NK-92 (cell line): ENCODE measurements around the gene ZNF835.
"Not testable (repeated sequence)": the region's sequence is repeated elsewhere in the genome, so short reads cannot be mapped to it uniquely, and the experiment has no call there.

ENCODE experiments used
- DNase-seq: peaks from one replicate; lab custom pipeline; 2025; ENCODE audit not compliant: unreplicated experiment; lab: John Stamatoyannopoulos, UW

ZNF835 gene

GRCh38 chr19:56671613-56671994 lies at the start of gene ZNF835:
Gene ZNF835, minus strand, starts transcription at chr19:56671757. Its CDS starts 6,559 bp downstream, at chr19:56665198.
- DNase-seq = no peak

- DNase-seq = no peak
These were observed 48.7 kb upstream of the ZNF835 start for GRCh38 chr19:56720281-56720680.

- no peak for DNase-seq
These were observed 46.7 kb upstream of the ZNF835 start for GRCh38 chr19:56718231-56718630.

GRCh38 chr19:56712611-56713276 lies 41.2 kb upstream of the ZNF835 start:
- DNase-seq = no peak

DNA sequence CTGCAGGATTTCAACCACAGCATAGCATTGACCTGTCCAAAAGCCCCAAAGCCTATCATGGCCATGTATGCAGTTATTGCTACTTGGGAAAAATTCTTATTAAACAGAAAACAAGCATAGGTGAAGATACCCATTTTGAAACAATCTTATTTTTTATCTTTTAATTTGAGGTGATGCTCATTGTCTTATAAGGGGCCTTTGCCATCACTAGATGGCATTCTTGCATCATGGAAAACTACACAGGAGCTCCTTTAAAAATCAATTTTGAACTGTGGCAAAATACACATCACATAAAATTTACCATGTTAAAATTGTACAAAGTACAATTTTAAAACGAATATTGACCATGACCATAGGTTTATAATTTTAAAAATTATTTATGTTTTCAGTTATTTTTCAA lies 38.9 kb upstream of the ZNF835 start:
- DNase-seq = no peak

- no peak for DNase-seq
These were observed 36.3 kb upstream of the ZNF835 start for GRCh38 chr19:56707821-56708220.

- DNase-seq = no peak
These were observed 34.4 kb upstream of the ZNF835 start for GRCh38 chr19:56705939-56706338.

DNA sequence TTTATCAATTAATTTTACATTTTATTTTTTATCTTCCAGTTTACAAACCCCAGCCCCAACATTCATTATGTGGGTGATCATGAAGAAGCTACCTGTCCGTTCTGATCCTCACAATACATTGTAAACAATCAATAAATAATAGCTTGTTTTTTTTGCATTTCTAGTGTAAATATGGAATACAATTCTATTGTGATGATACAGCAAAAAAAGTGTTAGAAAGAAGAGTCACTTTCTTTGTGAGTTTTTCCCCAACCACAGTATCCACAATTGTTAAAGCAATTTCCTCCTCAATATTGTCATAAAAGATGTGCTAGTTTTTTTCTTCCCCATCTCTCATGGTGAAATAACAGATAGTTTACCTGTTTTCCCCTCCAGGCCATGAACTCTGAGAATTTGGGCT lies 30.3 kb upstream of the ZNF835 start:
- DNase-seq = no peak

DNA sequence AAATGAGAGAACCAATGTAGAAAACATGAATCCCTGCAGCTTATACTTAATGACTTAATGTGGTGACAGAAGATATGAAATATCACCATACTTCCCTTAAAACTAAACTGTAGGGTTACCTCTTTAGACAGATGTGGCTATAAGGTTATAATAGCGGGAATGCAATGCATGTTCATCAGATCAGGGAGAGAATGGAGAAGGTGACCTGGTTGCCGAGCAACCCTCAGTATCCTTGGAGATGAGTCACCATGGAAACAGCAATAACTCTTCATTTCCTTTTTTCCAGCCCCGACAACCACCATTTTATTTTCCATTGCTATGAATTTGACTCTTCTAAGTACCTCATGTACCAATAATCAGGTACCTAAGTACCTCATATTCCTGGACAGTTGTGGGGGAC lies 28.0 kb upstream of the ZNF835 start:
- no peak for DNase-seq

- DNase-seq = no peak
These were observed 20.8 kb upstream of the ZNF835 start for GRCh38 chr19:56692206-56692895.

DNA sequence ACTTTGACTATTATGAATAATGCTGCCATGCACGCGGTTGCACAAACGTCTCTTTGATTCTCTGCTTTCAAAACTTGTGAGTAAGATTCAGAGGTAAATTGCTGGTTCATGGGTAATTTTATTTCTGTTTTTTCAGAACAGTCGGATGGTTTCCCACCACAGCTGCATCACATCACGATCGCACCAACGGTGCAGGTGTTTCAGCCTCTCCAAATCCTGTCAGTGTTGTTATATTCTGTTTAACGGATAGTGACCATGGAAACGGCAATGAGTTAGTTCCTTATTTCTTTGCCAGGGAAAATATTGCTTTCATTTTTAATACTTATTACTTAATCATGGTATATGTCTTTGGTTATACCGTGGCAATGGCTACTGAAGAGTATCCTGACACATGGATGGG lies 19.1 kb upstream of the ZNF835 start:
- DNase-seq = no peak

GRCh38 chr19:56689198-56689597 lies 17.6 kb upstream of the ZNF835 start:
- DNase-seq = no peak

- DNase-seq = no peak
These were observed 15.5 kb upstream of the ZNF835 start for GRCh38 chr19:56687031-56687430.

- DNase-seq = no peak
These were observed 11.6 kb upstream of the ZNF835 start for GRCh38 chr19:56683116-56683515.

- DNase-seq = no peak
These were observed 10.1 kb upstream of the ZNF835 start for GRCh38 chr19:56681702-56682101.

DNA sequence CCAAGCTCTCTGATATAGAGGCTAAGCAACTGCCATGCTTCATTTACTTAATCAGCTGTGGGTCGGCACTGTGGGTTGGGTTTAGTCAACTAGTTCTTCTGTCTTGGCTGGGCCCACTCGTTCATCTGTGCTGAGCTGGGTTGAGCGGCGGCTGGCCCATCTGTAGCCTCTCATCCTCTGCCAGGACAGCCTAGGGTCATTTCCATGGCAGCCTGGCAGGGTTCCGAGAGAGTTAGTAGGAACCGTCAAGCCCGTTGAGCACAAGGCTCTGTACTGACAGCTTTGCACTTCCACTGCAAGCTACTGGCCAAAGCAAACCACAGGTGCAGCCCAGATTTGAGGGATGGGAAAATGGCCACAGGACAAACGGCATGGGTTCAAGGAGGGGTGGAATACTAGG lies 6.6 kb upstream of the ZNF835 start:
- no peak for DNase-seq

DNA sequence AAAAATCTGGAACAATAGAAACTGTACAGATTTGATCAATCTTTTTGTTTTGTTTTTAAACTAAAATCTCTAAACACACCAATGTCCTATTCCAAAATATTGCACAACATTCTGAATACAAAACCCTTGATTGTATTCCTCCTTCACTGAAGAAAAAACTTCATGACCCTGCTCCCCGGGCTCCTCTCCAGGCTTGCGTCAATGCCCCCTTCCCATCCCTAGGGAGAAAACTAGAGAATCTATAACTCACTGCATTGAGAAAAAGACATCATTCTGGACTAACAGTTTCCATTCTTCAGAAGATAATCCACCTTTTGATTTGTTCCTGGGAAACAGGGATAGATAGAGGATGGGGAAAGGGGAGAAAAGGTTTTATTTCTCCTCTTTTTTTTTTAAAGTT lies 1.1 kb upstream of the ZNF835 start:
- not testable (repeated sequence) for DNase-seq

- DNase-seq = no peak
These were observed 470 bp downstream of the ZNF835 start for GRCh38 chr19:56670961-56671612.

DNA sequence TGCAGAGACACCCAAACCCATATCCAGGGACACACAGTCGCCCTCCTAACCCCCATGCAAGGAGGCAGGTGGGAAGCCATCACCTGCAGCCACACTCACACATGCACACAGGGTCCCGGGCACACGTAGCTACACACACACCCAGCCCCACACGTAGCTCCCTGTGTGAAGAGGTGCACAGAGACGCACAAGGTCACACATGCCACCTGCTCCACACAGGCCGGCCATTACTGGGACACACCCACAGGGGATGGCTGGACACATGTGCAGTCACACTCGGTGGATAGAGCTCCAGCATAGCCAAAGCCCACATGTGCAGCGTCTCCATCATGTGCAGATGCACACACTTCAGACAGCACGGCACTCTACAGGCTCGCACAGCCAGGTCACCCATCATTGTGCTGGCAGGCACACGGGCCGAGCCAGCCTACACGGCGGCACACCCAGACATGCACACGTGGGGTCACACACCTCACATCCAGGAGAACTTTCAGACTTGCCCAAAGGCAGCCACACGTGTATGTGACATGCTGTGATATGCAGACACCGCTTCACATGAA lies 1.1 kb downstream of the ZNF835 start:
- DNase-seq = no peak

DNA sequence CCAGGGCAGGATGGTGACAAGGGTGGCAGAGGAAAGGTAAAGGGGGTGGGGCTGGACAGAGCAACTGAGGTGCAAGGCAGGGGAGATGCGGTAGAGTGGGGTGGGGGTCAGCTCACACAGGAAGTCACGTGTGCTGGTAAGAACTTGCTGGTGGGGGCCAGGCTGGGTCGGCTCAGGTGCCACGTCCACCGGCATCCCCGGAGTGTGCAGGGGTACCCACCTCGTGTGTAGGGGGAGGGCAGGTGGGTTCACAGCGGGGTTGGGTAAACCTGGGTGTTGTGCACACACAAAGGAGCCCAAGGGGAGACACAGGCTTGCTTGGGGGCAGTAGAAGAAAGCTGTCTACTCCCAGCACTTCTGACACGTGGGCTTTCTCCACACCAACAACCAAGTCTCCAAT lies 2.9 kb downstream of the ZNF835 start:
- no peak for DNase-seq

GRCh38 chr19:56667311-56667870 lies 4.2 kb downstream of the ZNF835 start:
- DNase-seq = no peak

- DNase-seq = no peak
These were observed 7.0 kb downstream of the ZNF835 start for GRCh38 chr19:56664511-56664910.
